ENCODE measurements around the gene CYP27C1.

GRCh38 chr2:127146071-127146725 lies 73.9 kb downstream of the CYP27C1 start:
- no peak for TF ChIP-seq POLR2A (IDR thresholded peaks at IDR 0.05; ENCODE audit: low read depth, low read length)
- no peak for TF ChIP-seq SPI1 (IDR thresholded peaks at IDR 0.05; ENCODE audit: low read depth, low read length)
- TF ChIP-seq POLR2AphosphoS5 (IDR thresholded peaks at IDR 0.05; ENCODE audit: low read depth, low read length): no peak
- TF ChIP-seq TAF1 (IDR thresholded peaks at IDR 0.05; ENCODE audit: low read depth, low read length): no peak
- no peak for TF ChIP-seq PAX5 (IDR thresholded peaks at IDR 0.05; ENCODE audit: insufficient read depth, low read length, severe bottlenecking)

All from GM12891 (cell line).